Neural progenitor cell (in vitro differentiated cells): ENCODE measurements around the gene ZFAND6. TPM values are rescaled to one million over a fixed set of nuclear protein-coding genes. Genes with fewer than 3 reads are reported as not detected.

Source experiments
- DNase-seq: peaks from one replicate; pipeline ENCODE4 v3.0.0-alpha.2; 2016; ENCODE audit warnings: low spot score
- H2AFZ ChIP-seq: fragments of 200-600 bp; sonication (generic); replicated peaks from 2 replicates; pipeline ENCODE4 v1.6.1; 2016; ENCODE audit warnings: antibody characterized with exemption
- H3F3A ChIP-seq: fragments of 200-600 bp; sonication (generic); 2 replicates; pipeline ENCODE4 v1.6.1; 2016; ENCODE audit warnings: antibody characterized with exemption, low read depth
- H3K27ac ChIP-seq: fragments of 200-600 bp; sonication (generic); 2 replicates; pipeline ENCODE4 v1.5.1; 2016; ENCODE audit warnings: mild to moderate bottlenecking
- H3K27me3 ChIP-seq: fragments of 200-600 bp; sonication (generic); 2 replicates; pipeline ENCODE4 v1.6.1; 2016; ENCODE audit warnings: mild to moderate bottlenecking, moderate library complexity
- H3K36me3 ChIP-seq: fragments of 200-600 bp; sonication (generic); 2 replicates; pipeline ENCODE4 v1.5.1; 2016
- H3K4me1 ChIP-seq: fragments of 200-600 bp; sonication (generic); 2 replicates; pipeline ENCODE4 v1.6.1; 2016; ENCODE audit warnings: mixed run types
- H3K4me2 ChIP-seq: fragments of 200-600 bp; sonication (generic); 2 replicates; pipeline ENCODE4 v1.6.1; 2016
- H3K4me3 ChIP-seq: fragments of 200-600 bp; sonication (generic); 2 replicates; pipeline ENCODE4 v1.5.1; 2016
- H3K79me2 ChIP-seq: fragments of 200-600 bp; sonication (generic); 2 replicates; pipeline ENCODE4 v1.6.1; 2016; ENCODE audit warnings: low read depth
- H3K9ac ChIP-seq: fragments of 200-600 bp; sonication (generic); 2 replicates; pipeline ENCODE4 v1.6.1; 2016
- H3K9me3 ChIP-seq: fragments of 200-600 bp; sonication (generic); 2 replicates; pipeline ENCODE4 v1.5.1; 2016; ENCODE audit warnings: low read depth
- H4K20me1 ChIP-seq: fragments of 200-600 bp; sonication (generic); 2 replicates; pipeline ENCODE4 v1.6.1; 2016; ENCODE audit warnings: low read depth
- H3K27ac Mint-ChIP-seq: 3 replicates; pipeline ENCODE4 v1.8.0; 2021; ENCODE audit warnings: mixed read lengths
- H3K27me3 Mint-ChIP-seq: 2 replicates; pipeline ENCODE4 v1.8.0; 2022; ENCODE audit warnings: low read depth, mild to moderate bottlenecking, inconsistent platforms, moderate library complexity, mixed read lengths; ENCODE audit not compliant: insufficient read depth
- H3K36me3 Mint-ChIP-seq: 3 replicates; pipeline ENCODE4 v1.8.0; 2021; ENCODE audit warnings: mixed read lengths
- H3K4me1 Mint-ChIP-seq: 3 replicates; pipeline ENCODE4 v1.8.0; 2021; ENCODE audit warnings: mixed read lengths
- H3K4me3 Mint-ChIP-seq: 3 replicates; pipeline ENCODE4 v1.8.0; 2021; ENCODE audit warnings: mild to moderate bottlenecking, moderate library complexity, mixed read lengths
- H3K9me3 Mint-ChIP-seq: 3 replicates; pipeline ENCODE4 v1.8.0; 2020; ENCODE audit warnings: mixed read lengths
- CTCF ChIP-seq: fragments of 200-600 bp; sonication (generic); IDR thresholded peaks from 2 replicates; pipeline ENCODE4 v1.5.1; 2017; ENCODE audit warnings: antibody characterized with exemption, mild to moderate bottlenecking
- EZH2 ChIP-seq: fragments of 200-600 bp; sonication (generic); IDR thresholded peaks from 2 replicates; pipeline ENCODE4 v1.6.1; 2017; ENCODE audit warnings: antibody characterized with exemption, mild to moderate bottlenecking, moderate library complexity
- EZH2phosphoT487 ChIP-seq: fragments of 200-600 bp; sonication (generic); IDR thresholded peaks from 2 replicates; pipeline ENCODE4 v1.6.1; 2017; ENCODE audit warnings: antibody characterized with exemption
- total RNA-seq: library from RNA; depleted of rRNA; stranded (reverse); fragments of >200 nt; gene quantifications from 2 replicates; pipeline ENCODE4 v1.2.3, GENCODE V29; 2015; ENCODE audit warnings: low replicate concordance

ZFAND6 gene
- total RNA-seq, 1 donor from 2014 or later: 329 TPM

- no peak overlapping the region for H3K4me2 ChIP-seq
- Mint-ChIP-seq H3K36me3 (peaks cover 2% of the 10 kb centered on the region), H3K4me1 (no peaks in the 10 kb centered on the region), H3K27me3 (no peaks in the 10 kb centered on the region), H3K27ac (no peak overlapping the region), H3K9me3 (no peaks in the 10 kb centered on the region), H3K4me3 (no peak overlapping the region)
- no peak for DNase-seq
- no peaks in the 10 kb centered on the region for H3K79me2 ChIP-seq
- no peaks in the 10 kb centered on the region for H3K4me1 ChIP-seq
- no peaks in the 10 kb centered on the region for H3F3A ChIP-seq
- H3K9me3 ChIP-seq: no peaks in the 10 kb centered on the region
- H3K9ac ChIP-seq: no peak overlapping the region
- H3K4me3 ChIP-seq: no peak overlapping the region
- TF ChIP-seq EZH2phosphoT487 (no peak), EZH2 (no peak), CTCF (no peak)
- H3K27me3 ChIP-seq: no peaks in the 10 kb centered on the region
- no peaks in the 10 kb centered on the region for H4K20me1 ChIP-seq
- no peaks in the 10 kb centered on the region for H3K36me3 ChIP-seq
- no peak overlapping the region for H2AFZ ChIP-seq
- H3K27ac ChIP-seq: no peak overlapping the region
Measured at GRCh38 chr15:80140909-80141308, 81.4 kb downstream of the ZFAND6 start.

- no peaks in the 10 kb centered on the region for H4K20me1 ChIP-seq
- H3K4me2 ChIP-seq: no peak overlapping the region
- H3K27me3 ChIP-seq: no peaks in the 10 kb centered on the region
- H3K4me1 ChIP-seq: no peaks in the 10 kb centered on the region
- no peaks in the 10 kb centered on the region for H3K4me1 Mint-ChIP-seq
- no peaks in the 10 kb centered on the region for H3K36me3 ChIP-seq
- no peaks in the 10 kb centered on the region for H3K79me2 ChIP-seq
- H3K4me3 ChIP-seq: no peak overlapping the region
- no peak overlapping the region for H3K4me3 Mint-ChIP-seq
- no peaks in the 10 kb centered on the region for H3K9me3 ChIP-seq
- no peaks in the 10 kb centered on the region for H3K9me3 Mint-ChIP-seq
- no peaks in the 10 kb centered on the region for H3F3A ChIP-seq
- no peak overlapping the region for H3K9ac ChIP-seq
- H3K27me3 Mint-ChIP-seq: no peaks in the 10 kb centered on the region
- H2AFZ ChIP-seq: no peak overlapping the region
- DNase-seq: no peak
- H3K27ac ChIP-seq: no peak overlapping the region
- TF ChIP-seq CTCF (no peak), EZH2phosphoT487 (no peak), EZH2 (no peak)
- H3K36me3 Mint-ChIP-seq: peaks cover 2% of the 10 kb centered on the region
- H3K27ac Mint-ChIP-seq: no peak overlapping the region
Measured at GRCh38 chr15:80141916-80142598, 82.6 kb downstream of the ZFAND6 start.

GRCh38 chr15:80142646-80143045, 83.2 kb downstream of the ZFAND6 start:
- H2AFZ ChIP-seq: no peak overlapping the region
- no peaks in the 10 kb centered on the region for H3K4me1 Mint-ChIP-seq
- no peaks in the 10 kb centered on the region for H3K4me1 ChIP-seq
- H3K9ac ChIP-seq: no peak overlapping the region
- DNase-seq: no peak
- H3K9me3 ChIP-seq: no peaks in the 10 kb centered on the region
- no peak overlapping the region for H3K27ac Mint-ChIP-seq
- no peaks in the 10 kb centered on the region for H3K27me3 ChIP-seq
- H3K79me2 ChIP-seq: no peaks in the 10 kb centered on the region
- no peaks in the 10 kb centered on the region for H3F3A ChIP-seq
- H3K4me2 ChIP-seq: no peak overlapping the region
- H3K4me3 Mint-ChIP-seq: no peak overlapping the region
- H4K20me1 ChIP-seq: no peaks in the 10 kb centered on the region
- TF ChIP-seq EZH2phosphoT487 (no peak), EZH2 (no peak), CTCF (no peak)
- no peaks in the 10 kb centered on the region for H3K9me3 Mint-ChIP-seq
- no peak overlapping the region for H3K27ac ChIP-seq
- no peaks in the 10 kb centered on the region for H3K36me3 ChIP-seq
- no peak overlapping the region for H3K4me3 ChIP-seq
- H3K27me3 Mint-ChIP-seq: no peaks in the 10 kb centered on the region
- H3K36me3 Mint-ChIP-seq: peaks cover 2% of the 10 kb centered on the region
